Stimulated activated CD8-positive, alpha-beta memory T cell treated with anti-CD3 and anti-CD28 coated beads, Interleukin-4, amount 100 ng/mL, for 4 hours (primary cell): Measurements from ENCODE around the gene TBX1.
"Not testable (repeated sequence)": the region's sequence is repeated elsewhere in the genome, so short reads cannot be mapped to it uniquely, and the experiment has no call there.

ENCODE experiments used
- DNase-seq, 2 donors: peaks; one replicate each; pipeline ENCODE4 v3.0.0-alpha.2; 2020; ENCODE audit warnings: low read depth in 2 of 2, low spot score in 1 of 2

Gene TBX1

DNA sequence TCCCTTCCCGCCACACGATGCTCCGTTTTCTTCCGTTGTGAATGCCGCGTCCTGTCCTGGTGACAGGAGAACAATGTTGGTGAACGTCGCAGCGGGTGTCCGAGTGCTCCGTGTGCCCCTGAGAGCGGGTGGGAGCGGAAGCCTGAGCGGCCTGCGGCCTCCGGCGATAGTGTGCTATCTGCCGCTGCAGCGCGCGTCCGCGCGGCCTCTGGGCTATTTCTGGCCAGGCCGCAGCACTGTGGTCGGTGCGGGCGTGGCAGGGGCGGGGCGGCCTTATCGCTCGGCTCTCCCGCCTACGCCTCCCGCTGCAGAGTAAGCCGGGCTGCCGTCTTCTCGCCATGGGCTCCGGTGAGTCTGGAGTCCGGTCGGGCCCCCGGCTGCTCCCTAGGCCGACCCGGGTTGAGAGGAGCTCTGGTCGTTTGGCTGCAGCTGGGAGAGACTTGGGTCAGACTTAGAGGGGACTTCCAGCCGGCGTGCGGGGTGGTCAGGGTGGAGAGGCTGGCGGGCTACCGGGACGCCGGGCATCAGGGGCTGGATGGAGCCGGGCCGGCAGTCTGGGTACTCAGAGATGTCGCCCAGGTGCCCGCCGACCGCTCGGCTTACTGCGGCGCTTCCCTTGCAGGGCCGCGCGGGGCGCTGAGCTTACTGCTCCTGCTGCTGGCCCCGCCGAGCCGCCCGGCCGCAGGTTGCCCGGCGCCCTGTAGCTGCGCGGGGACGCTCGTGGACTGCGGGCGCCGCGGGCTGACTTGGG, 37.2 kb upstream of the TBX1 start, which contains the start of gene GP1BB:
GP1BB (plus strand) TSS at position 308 of the 751 bp plus-strand sequence; CDS start at position 339, 31 bp downstream.
- no peak for DNase-seq

DNA sequence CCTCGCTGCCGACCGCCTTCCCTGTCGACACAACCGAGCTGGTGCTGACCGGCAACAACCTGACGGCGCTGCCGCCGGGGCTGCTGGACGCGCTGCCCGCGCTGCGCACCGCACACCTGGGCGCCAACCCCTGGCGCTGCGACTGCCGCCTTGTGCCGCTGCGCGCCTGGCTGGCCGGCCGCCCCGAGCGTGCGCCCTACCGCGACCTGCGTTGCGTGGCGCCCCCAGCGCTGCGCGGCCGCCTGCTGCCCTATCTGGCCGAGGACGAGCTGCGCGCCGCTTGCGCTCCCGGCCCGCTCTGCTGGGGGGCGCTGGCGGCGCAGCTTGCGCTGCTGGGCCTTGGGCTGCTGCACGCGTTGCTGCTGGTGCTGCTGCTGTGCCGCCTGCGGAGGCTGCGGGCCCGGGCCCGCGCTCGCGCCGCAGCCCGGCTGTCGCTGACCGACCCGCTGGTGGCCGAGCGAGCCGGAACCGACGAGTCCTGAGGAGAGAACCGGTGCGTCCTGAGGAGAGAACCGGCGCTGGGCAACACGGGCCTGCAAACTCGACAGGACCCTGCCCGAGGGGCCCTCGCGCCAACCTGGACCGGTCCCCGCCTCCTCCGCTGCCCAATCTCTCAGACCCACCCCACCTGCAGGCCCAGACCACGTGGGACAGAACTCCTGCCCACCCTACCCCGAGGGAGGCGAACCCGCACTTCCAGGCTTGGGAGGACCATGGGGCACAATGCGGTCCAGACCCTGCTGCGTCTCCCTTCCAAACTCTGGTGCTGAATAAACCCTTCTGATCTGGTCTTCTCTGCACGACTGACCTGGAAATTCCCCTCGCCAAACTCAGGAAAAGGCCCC, 36.4 kb upstream of the TBX1 start:
- no peak for DNase-seq

DNA sequence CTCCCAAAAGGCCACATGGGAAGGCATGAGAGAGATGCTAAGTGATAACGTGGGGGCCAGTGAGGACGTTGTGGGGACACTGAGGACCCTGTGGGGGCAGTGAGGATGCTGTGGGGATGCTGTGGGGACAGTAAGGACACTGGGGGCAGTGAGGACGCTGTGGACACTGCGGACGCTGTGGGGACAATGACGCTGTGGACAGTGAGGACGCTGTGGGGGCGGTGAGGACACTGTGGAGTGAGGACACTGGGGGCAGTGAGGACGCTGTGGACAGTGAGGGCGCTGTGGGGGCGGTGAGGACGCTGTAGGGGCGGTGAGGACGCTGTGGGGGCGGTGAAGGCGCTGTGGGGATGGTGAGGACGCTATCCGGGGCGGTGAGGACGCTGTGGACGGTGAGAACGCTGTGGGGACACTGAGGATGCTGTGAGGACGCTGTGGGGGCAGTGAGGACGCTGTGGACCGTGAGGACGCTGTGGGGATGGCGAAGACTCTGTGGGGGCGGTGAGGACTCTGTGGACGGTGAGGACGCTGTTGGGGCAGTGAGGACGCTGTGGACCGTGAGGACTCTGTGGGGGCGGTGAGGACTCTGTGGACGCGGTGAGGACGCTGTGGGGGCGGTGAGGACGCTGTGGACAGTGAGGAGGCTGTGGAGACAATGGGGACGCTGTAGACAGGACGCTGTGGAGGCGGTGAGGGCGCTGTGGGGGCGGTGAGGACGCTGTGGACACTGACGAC, 35.5 kb upstream of the TBX1 start:
- no peak for DNase-seq

DNA sequence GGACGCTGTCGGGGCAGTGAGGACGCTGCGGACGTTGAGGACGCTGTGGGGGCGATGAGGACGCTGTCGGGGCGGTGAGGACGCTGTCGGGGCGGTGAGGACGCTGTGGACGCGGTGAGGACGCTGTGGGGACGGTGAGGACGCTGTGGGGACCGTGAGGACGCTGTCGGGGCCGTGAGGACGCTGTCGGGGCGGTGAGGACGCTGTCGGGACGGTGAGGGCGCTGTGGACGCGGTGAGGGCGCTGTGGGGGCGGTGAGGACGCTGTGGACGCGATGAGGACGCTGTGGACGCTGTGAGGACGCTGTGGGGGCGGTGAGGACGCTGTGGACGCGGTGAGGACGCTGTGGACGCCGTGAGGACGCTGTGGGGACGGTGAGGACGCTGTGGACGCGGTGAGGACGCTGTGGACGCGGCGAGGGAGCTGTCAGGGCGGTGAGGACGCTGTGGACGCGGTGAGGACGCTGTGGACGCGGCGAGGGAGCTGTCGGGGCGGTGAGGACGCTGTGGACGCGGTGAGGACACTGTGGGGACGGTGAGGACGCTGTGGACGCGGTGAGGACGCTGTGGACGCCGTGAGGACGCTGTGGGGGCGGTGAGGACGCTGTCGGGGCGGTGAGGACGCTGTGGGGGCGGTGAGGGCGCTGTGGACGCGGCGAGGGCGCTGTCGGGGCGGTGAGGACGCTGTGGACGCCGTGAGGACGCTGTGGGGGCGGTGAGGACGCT, 34.4 kb upstream of the TBX1 start:
- not testable (repeated sequence) for DNase-seq

DNA sequence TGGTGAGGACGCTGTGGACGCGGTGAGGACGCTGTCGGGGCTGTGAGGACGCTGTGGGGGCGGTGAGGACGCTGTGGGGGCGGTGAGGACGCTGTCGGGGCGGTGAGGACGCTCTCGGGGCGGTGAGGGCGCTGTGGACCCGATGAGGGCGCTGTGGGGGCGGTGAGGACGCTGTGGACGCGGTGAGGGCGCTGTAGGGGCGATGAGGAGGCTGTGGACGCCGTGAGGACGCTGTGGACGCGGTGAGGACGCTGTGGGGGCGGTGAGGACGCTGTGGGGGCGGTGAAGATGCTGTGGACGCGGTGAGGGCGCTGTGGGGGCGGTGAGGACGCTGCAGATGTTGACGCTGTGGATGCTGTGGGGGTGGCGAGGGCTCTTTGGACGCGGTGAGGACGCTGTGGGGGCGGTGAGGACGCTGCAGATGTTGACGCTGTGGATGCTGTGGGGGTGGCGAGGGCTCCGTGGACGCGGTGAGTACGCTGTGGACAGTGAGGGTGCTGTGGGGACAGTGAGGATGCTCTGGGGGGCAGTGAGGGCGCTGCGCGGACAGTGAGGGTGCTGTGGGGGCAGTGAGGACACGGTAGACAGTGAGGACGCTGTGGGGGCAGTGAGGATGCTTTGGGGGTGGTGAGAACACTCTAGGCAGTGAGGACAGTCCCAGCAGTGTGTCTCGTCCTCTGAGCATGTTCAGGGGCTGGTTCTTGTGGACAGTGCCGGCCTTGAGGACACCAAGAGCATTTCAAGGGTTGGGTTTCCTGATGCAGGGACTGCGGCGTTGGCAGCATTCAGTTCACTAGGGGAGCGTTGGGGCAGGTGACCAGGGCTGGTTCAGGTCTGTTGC, 33.0 kb upstream of the TBX1 start:
- DNase-seq, result no peak

DNA sequence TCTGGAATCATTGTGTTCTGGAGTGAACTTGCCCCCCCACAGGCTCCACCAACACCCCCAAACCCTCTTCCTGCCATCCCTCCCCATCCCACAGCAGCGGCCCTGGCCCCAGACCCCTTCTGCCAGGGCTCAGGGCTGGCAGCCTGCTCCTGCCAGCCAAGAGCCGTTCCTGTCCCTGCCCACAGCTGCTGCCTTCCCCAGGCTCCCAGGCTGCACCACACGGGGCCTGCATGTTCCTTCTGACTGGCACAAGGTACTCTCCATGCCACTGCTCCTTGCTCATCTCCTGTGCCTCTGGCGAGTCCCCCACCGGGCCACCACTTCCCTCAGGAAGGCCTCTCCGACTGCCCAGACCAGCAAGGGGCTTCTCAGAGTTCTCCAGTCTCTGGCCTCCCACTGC, 32.3 kb upstream of the TBX1 start:
- no peak for DNase-seq

DNA sequence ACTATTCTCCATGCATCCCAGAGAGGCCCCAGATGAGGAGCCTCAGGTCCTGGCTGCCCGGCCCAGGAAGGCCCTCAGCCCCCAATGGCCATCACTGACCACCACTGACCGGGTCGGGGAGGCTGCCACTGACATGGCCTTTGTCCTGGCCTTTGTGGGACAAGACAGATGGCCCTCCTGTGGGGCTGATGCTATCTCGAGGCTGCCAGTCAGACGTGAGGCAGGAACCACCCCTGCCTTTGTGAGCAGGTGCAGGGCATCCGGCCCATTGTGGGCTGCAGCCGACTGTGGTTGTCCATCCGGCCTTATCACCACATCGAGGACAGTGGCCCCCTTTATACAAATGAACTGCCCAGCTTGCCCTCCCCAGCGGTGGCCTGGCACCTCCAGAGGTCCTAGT, 31.7 kb upstream of the TBX1 start:
- no peak for DNase-seq

DNA sequence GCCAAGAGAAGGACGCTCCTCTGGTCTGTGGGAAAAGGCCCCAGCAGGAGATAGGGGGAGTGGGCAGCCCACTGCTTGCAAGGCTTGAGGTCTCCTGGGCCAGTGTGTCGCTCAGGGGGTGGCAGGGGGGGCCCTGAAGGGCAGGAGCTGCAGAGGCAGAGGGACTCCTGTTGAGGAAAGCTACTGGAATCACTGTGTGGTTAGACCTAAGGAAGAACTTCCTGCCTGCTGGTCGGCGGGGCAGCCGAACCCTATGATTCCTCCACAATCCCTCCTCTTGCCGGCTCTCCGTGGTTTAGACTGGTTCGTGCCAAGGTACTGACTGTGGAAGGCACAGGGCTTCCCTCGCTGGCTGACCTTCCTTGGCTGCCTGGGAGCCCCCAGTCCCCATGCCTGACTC, 31.1 kb upstream of the TBX1 start:
- DNase-seq, result no peak

DNA sequence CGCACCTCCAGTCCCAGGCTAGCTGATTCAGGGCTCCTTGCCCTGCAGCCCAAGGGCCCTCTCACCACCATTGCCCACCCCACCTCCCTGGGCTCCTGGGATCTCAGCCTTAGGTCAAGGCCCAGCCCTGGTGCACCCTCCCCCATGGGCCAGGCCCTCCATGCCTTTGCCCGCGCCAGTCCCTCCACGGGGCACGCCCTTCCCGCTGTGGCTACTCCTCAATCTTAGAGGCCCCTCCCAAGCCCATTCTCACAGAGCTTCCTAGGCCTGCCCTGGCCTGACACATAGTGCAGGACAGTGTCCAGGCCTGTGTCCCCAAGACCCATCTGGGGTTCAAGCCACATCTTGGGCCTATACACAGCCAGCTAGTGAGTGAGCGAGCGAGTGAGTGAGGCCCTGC, 30.4 kb upstream of the TBX1 start:
- DNase-seq, result no peak

DNA sequence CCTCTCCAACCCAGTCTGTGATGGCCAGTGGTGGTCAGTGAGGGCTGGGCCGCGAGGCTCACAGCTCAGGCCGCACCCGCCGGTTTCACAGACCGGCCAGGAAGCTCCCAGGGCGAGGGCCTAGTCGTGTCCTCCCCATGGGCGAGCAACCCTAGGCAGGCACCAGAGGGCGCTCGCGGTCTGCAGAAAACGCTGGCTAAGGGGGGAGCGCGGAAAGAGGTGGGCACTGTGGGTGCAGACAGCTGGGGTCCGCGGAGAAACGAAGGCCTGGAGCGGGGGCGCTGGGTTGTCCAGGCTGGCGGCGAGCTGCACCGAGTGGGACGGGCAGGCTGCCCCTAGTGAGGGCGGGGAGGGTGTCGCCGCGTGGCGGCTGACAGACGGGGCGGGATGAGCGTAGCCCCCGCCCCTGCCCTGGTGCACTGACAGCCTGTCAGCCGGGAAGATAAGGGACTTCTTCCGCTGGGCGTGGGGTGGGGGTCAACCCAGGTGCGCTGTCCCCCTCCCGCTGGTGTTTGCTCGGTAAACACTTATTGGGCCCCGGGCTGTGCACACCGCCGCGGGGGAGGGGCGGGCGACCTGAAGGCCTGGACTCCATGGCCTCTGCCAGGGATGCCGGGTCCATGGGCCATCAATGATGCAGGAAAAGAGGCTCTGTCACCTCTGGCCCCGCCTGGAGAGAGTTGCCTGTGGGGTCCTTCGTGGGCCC, 29.8 kb upstream of the TBX1 start:
- DNase-seq, result peak; percentile 63 to 87

DNA sequence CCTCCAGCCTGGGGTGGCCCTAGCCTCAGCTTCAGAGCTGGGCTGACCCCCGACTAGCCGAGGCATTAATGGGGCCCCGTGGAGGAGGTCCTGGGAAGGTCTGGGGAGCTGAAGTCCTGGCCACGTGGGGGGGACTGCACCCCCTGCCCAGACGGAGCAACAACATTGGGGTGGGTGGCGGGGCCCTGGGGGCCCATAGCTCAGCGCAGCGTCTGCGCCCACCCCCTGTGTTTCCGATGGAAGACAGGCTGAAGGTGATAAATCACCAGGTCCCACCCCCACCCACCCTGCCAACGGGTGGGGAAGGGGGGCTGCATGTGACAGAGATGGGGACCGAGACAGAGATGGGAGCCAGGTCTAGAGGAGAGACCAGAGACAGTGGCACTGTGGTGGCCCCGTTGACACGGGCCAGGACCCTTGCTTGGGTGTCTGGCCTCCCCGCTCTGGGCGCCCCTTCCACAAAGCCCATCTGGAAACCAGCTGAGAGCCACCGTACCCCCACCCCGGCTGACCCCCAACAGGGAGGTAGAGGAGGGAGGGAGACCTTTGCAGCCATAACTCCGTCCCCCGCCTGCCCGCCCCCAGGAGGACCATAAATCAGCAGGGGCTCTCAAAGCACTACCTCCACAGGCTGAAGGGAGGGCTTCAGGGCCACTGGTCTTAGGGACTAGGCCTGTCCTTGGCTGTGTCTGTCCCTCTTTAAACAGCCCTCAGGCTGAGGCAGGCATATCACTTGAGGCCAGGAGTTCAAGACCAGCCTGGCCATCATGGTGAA, 29.0 kb upstream of the TBX1 start:
- DNase-seq, result no peak

DNA sequence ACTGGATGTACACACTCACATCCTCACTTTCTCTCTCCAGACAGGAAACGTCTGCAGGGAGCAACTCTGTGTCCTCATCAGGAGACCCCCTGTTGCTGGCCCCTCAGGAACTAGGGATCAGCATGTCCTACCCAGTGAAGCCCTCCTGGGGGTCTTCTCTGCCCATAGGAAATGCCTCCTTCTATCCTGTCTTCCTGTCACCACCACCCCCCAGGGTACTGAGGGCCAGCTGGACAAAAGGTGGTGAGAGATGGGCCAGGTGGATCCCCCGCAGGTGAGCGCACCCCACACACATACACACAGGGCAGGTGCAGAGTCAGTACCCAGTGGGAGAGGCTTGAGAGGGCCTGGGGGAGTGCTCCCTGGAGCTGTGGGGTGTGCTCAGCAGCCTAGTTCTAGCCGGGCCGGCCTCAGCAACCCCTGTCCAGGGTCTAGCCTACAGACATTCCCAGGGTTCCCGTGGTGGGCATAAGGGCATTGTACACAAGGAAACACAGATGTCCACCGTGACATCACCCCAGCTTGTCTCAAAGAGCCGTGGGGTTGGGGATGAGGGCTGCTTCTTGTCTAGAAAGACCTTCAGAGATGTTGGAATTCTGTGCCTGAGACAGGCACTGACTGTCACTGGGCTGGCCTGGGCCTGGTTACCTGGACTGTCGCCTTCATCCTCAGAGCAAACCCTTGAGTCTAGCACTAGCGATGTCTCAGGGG, 28.0 kb upstream of the TBX1 start:
- no peak for DNase-seq

DNA sequence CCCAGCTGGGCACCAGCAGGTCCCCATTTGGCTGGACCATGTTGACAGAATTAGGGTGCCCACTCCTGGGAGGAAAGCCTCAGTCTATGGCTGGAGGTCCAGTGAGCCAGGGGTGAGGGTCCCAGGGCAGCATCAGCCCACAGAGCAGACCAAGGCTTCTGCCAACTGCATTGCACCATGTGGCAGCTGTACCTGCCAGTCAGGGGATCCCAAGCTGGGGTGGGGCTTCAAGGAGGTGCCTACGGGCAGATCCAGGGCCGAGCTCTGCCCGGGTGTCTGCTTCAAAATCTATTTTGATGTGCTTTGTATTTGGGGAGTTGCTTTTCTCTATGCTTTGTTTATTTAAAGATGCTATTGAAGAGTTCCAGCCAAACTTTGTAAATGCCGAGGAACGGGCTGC, 26.8 kb upstream of the TBX1 start:
- DNase-seq, result no peak

DNA sequence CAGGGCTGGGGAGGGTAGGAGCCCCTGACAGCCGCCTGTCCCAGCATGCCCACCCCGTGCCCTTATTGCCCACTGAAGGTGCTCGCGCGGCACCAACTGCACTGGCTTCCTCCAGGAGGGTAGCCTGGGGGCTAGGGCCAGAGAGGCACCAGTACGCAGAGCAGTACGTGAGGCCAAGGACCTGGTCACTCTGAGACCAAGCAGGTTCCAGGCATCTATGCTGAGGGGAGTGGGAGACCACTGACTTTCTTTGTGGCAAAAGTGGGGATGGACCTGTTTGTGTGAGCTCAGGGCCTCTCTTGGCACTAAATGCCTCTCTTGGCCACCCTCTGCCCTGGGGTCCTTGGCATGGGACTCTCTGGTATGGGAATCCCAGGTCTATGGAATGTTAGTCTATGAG, 26.4 kb upstream of the TBX1 start:
- no peak for DNase-seq

DNA sequence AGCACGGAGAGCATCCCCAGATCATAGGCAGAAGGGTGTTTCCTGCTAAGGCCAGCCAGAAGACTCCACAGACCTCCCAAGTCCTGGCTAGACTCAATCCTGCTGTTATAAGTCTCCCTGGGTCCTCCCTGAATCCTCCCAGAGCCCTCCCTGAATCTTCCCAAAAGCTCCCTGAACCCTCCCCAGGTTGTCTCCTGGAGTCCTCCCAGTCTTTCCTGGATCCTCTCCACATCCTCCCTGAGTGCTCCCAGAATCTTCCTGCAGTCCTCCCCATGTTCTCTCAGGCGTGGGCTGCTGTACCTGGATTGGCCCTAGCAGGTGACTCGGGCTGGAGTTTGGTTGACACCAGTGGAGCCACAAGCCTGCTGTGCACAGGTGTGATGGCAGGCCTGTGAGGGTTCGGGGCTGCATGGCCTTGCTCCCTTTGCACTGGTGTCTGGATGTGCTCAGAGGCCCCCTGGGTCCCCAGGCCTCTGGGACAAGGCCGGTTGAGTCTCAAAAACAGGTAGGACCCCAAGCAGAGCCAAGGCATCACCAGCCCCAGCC, 25.7 kb upstream of the TBX1 start:
- DNase-seq, result no peak

DNA sequence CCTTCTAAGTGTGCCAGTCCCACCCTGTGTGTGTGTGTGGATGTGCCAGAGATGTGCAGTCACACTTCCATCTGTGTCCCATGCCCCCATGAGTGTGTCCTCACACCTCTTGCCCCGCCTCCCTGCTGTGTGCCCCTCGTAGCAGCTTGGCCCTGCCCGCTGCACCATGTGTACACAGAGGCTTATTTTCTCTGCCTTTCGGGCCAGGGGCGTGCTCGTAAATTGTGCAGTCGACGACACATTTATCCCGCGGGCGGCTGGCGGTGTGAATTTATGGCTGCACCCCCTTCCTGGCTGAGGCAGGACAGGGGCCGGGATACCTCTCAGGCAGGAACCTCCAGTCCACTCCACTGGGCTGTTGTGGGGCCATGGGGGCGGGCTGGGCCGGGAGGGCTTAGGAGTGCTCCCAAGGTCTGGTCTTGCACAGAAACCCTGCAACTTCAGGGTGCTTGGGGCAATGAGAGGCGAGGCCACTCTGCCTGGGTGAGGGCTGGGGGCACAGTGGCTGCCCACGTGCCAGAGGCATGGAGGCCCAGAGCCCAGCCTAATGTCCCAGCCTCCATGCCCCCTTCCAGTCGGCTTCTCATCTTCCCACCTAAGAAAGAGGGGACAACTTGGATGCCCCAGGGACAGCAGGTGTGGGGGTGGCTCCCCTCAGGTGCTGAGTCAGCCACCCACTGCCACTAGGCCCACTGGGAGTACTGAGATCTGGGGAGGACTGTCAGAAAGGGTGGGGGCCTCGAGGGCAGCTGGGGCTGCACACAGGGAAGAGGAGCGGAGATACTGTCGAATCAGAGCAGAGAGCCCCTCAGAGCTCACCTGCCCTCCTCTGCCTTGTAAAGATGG, 24.7 kb upstream of the TBX1 start:
- no peak for DNase-seq
